Ecto neural progenitor cell (in vitro differentiated cells): ENCODE measurements around the gene PLAAT3.
"Not testable (repeated sequence)": the region's sequence is repeated elsewhere in the genome, so short reads cannot be mapped to it uniquely, and the experiment has no call there.

Experiments
- DNase-seq: peaks from one replicate; pipeline ENCODE4 v3.0.0-alpha.2; 2018; ENCODE audit warnings: low spot score

Gene PLAAT3

DNA sequence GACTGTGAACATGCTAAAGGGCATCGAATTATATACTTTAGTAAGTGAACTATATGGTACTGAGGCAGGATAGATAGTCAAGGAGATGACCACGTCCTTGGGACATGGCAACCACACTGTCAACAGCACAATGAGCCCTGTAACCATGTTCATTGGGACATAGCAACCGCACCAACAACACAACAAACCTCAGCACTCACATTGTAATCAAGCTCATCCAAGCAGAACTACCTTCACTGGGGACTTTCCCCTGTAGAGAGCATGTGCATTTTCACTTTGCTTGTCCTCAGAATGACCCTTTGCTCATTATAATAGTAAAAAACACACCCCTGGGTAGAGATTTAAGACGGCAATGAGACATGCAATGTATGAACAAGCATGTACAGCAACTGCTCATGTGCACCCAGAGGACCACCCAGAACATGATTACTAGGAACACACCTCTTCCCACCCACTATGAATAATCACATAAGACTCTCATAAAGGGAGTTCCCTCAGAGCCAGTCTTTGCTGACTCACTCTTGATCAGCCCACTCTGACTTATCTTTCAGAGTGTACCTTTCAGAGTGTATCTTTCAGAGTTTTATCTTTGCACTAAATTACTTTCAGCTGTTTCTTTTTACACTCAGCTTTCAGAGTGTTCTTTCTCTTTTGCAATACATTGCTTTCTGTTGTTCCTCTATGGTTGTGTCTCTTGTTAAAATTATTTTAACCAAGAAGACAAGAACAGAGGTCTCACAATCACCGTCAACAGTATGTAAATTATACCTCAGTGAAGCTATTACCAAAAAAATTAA, 47.0 kb downstream of the PLAAT3 start:
- no peak for DNase-seq

DNA sequence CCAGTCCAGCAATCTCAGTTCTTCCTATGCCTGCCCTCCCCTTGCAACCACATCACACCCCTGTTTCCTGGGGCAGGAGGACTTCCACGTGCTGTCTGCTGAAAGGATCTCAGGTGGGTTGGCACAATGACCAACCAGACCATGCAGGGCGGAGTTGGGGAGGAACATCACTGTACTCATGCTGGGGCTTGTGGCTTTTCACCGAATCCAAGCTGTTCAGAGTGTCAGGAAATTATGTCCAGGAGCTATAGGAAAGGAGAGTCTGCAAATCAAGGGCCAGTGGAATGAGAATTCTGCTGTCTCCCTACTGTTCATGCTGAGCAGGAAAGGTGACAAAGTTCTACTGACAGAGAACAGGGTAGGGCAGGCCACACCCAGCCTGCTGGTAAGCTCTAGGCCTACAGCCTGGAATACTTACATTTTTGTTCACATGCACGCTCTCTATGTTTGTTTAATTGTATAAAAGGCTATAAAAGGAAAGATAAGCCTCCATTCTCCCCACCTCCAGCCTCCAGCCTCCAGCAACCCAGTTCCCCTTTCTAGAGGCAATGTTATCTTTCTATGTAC, 49.4 kb downstream of the PLAAT3 start:
- no peak for DNase-seq

DNA sequence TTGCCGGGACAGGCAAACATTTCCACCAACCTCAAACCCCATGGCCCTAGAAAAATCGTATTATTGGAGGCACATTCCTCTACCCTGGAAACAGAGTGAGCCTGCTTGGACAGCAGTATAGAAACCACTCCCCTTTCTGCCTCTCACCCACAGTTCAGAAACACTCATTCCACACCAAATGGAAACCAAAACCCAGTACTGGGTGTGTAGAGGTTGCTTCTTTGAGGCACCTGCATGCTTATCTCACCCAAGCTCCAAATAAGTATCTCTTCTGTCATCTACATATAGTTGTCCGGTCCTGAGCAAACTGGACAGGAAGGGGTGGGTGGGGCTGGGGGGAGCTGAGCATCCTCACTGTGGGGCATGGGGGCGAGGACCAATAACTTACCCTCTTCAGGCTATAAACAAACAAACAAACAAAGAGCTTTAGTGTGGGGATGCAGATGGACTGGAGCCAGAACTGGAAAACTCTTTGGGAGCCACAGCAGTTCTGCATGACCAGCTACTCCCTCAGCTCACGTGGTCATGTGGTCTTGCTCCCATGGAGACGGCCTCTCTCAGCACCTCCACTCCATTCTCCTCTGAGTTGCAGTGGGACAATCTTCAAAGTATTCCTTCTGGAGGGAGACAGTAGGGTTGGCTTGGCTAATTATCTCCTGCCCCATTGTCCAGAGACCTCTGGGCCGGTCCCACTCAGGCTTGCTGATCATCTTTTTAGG, 50.0 kb downstream of the PLAAT3 start:
- no peak for DNase-seq

DNA sequence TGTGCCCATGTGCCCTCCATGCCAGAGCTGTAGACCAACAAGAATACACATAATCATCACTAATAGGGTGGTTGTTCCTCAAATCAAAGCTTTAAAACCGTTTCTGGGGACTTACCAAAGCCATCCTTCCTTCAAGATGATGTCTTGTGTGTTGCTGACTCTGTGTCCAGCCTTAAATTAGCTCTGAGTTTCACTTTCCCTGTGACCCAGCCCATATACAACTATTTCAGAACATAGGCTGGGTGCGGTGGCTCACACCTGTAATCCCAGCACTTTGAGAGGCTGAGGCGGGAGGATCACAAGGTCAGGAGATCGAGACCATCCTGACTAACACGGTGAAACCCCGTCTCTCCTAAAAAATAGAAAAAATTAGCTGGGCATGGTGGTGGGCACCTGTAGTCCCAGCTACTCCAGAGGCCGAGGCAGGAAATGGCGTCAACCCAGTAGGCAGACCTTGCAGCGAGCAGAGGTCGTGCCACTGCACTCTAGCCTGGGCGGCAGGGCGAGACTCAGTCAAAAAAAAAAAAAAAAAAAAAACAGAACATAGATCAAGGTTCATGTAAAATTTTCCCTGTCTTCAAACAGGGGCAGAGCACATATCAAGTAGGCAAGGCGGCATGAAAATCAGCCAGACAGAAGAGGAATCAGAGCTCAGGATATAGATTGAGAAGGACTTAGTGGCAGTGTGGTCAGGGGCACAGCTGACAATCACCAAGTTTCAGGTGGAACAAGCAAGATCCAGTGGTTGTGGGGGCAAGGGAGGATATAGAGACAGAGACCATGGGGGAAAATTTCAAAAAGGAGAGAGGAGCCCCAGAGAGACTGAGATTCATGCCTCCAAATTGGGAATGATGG, 50.8 kb downstream of the PLAAT3 start, which contains the start of gene PLAAT2:
TSS of gene PLAAT2 (minus strand) at position 179 of the 855 bp plus-strand sequence. CDS start at position 124, 55 bp downstream.
- no peak for DNase-seq

DNA sequence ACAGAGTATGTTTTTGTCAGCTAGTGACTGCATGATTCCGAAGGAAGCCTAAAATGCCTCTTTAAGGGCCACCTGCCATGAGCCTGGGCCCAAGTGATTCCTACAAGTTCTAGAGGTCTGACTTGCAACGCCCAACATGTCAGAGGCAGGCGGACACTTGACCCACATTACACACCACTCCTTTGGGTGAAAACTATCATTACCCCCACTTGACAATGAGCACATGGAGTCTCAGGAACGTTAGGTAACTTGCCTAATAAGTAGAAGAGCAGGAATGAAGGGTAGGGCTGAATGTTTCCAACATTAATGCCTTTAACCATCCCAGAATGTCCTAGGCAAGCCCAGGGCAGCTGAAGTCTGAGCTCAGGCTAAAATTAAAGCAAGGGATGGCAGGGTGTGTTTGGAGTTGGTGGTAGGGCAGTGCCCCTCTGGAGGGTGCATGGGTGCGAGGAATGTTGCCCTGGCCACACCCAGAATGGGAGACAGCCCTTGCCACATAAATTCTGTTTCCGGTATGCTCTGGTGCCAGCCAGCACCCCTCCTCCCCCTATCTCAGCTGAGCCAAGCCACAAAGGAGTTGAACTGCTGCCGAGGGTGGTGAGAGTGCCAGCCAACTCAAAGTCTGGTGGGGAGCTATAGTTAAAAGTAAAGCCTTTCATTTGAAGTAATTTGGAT, 53.6 kb downstream of the PLAAT3 start:
- no peak for DNase-seq

DNA sequence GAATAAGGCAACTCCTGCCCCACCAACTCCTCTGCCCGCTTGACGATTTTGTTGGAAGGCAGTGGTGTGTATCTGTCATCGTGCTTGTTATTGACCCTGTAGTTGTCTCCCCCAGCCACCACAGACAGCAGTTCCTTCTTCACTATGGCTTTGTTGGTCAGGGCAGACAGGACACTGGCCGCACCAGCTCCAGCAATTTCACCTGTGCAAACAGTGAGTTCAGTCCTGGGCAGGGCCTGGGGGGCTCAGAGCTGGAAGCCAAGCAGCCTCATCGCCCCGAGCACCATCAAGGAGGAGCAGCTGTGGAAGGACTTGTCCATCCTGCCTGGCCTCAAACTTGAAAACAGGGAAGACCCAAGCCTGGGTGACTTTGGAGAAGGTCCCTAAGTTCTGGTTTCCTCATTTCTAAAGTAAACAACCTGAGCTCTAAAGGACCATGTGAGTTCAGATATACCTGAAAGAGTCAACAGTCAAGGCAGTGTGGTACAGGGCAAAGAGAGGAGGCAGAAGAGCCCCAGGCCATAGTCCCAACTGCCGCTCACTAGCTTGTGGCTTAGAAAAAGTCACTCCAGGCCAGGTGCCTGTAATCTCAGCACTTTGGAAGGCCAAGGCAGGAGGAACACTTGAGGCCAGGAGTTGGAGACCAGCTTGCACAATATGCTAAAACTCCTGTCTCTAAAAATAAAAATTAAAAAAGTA, 55.6 kb downstream of the PLAAT3 start:
- no peak for DNase-seq

DNA sequence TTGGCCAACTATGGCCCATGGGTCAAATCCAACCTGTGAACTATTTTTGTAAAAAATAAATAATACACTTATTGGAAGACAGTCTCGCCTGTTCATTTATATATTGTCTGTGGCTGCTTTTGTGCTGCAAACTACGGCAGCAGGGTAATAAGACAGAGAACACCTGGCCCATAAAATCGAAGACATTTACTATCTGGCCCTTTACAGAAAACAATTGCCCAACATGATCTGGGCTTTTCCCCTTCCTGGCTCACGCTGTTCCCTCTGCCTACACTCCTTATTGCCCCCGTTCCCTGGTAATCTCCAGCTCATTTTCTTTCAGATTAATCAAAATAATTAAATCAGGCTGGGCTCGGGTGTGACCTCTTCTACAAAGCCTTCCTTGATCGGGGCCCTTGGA, 56.7 kb downstream of the PLAAT3 start:
- DNase-seq, result no peak

DNA sequence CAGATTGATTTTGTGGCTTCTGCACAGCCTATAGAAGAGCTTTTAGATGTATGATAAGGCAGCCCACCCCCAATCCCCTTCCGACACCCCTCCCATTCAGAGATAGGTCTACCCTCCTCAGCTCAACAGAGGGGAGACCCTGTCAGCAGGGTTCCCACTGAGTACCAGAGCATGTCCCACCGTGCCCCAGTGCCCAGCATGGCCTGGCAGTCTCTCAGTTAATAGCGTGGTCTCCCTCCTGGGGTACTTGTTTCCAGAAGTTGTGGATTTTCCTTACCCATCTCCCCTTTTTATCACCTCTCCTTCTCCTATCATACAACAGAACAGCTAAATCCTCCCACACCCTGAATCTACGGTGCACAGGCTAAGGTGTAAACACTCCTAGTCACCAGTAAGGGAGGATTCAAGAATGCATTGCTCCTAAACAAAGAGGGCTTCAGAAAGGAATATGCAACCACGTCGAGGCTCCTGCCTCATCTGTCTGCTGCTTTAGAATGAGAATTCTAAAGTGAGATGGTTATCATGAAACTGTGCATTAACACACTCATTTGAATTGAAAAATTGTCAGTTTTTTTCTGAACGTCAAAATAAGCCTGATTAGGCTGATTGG, 57.7 kb downstream of the PLAAT3 start:
- DNase-seq, result no peak

DNA sequence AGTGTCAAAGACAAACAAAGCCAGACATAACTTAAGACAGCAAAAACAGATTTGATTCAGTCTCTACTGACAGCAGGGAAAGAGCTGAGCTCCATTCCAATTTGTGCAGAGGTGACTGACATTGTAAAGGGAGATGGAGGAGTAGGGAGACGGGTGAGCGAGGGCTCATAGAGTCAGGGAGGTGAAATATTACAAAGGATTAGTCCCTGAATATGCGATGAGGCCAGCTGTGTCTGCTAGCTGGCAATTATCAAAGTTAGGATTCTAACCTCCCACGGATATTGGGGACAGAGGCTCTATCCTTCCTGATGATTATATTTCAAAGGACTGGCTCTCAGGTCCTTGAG, 59.4 kb downstream of the PLAAT3 start:
- DNase-seq, result no peak

DNA sequence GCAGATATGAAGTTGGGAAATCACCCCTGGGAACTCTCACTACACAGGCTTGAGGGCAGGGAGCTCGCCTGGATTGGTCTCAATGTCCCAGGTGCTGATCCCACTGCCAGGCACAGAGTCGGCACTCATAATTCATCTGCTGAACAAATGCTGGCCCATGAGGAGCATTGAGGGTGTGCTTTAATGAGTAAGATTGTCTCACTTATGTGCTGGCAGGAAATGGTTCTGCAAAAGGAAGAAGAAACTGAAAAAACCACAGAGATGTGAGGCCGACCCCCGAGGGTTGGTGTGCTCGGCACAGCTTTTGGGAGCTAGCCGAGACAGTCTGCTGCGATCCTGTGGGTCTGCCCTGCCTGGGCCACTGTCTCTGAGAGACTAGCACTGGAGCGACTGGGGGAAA, 60.5 kb downstream of the PLAAT3 start:
- DNase-seq, result no peak

DNA sequence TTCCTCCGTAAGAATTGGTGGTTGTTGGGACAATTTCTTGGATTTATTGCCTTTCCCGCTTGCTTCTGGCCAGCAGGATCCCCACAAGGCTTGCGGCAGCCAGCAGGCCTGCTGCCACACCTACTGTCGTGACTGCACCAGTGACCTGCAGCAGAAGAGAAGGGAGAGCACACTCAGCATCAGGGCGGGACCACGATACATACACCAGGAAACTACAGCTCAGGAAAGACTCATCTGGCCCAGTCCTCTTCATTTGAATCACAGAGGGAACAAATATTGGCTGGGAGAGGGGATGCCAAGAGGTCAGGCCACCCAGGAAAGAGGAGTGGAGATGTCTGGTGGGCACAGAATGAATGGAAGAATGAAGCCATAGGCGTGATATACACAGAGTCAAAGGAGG, 61.3 kb downstream of the PLAAT3 start:
- no peak for DNase-seq

DNA sequence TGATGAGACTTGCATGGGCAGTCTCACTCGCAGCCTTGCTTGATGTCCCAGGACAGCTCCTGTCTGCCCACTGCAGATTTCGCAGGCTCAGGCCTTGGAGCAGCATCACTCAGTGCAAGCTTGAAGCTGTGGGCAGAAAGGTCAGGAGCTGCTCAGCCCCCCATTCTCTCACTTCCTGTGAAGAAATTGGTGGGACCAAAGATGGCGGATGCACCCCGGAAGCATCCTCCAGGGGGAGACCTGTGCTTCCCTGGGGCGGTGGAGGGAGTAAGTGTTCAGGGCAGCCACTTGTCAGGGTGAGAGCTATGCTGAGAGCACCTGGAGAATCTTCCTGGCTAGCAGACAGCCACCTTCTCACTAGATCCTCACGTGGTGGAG, 62.4 kb downstream of the PLAAT3 start:
- peak; percentile 15 for DNase-seq

DNA sequence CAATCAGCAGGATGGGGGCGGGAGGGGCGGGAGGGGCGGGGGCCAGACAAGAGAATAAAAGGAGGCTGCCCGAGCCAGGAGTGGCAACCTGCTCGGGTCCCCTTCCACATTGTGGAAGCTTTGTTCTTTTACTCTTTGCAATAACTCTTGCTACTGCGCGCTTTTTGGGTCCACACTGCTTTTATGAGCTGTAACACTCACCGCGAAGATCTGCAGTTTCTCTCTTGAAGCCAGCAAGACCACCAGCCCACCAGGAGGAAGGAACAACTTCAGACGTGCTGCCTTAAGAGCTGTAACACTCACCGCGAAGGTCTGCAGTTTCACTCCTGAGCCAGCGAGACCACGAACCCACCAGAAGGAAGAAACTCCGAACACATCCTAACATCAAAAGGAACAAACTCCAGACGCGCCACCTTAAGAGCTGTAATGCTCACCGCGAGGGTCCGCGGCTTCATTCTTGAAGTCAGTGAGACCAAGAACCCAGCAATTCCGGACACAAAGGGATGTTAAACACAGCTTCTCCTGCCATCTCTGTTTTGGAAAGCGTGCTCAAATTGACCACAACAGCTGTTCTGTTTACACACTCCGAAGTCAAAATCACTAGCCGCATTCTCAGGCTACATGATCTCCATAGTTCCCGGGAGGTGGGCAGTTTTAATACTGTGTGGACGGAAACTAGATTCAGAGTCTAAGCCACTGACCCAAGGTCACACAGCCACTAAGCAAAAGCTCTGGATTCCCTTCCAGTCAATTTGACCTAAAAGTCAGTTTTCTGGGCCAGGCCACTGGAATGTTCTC, 62.9 kb downstream of the PLAAT3 start:
- DNase-seq, result no peak

DNA sequence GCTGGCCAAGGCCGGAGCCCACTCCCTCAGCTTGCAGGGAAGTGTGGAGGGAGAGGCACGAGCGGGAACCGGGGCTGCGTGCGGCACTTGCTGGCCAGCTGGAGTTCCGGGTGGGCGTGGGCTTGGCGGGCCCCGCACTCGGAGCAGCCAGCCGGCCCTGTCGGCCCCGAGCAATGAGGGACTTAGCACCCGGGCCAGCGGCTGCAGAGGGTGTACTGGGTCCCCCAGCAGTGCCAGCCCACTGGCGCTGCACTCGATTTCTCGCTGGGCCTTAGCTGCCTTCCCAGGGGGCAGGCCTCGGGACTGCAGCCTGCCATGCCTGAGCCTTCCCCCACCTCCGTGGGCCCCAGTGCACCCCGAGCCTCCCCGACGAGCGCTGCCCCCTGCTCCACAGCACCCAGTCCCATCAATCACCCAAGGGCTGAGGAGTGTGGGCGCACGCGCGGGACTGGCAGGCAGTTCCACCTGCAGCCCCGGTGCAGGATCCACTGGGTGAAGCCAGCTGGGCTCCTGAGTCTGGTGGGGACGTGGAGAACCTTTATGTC, 64.0 kb downstream of the PLAAT3 start:
- not testable (repeated sequence) for DNase-seq

DNA sequence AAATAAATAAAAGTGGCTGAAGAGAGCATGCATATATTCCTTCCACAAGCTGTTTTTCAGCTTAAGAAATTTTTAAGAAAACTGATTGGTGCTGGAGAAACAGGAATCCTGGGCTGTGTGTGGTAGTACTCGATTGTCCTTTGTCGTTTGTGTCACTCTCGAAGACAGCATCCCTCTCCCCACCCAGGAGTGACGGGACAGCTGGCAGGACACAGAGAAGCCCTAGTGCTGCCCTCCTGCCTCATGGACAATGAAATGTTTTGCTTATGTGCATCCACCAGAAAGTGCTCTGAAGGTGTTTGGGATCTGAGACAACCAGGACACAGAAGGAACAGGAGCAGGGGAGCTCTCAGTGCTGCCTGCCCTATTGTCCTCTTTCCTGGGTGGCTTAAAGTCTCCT, 64.8 kb downstream of the PLAAT3 start:
- DNase-seq, result no peak

DNA sequence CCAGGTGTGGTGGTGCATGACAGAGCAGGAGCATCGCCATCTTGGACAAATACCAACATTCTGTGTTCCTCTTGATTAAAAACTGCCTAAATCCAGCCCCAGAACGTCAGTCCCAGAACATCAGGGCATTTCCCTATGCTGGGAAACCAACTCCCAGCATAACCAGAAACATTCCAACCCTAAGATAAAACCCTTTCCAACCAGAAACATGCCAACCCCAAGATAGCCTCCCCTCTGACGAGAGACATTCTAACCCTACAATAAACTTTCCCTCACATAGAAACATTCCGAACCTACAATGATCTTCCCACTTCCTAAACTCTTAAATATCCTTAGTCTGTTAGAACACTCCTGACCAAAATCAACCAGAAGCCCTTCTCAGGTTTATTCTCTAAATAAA, 66.1 kb downstream of the PLAAT3 start:
- no peak for DNase-seq

DNA sequence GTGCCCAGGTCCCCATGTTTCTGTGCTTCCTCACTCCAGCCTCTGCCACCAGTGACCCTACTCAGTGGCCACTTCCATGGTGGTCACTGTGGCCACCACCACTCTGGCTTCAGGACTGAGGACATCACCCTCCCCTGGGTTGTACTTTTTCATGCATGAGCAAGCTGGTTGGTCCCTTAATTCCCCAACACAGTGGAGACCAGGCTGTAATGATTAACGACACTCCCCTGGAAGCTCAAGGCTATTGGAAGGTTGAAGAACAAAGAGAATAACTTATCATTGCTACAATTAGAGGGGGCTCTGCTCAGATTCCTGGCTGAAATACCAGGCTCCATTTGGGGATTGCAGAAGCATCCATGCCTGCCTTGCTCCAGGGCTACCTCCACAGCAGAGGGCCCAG, 67.2 kb downstream of the PLAAT3 start:
- no peak for DNase-seq

DNA sequence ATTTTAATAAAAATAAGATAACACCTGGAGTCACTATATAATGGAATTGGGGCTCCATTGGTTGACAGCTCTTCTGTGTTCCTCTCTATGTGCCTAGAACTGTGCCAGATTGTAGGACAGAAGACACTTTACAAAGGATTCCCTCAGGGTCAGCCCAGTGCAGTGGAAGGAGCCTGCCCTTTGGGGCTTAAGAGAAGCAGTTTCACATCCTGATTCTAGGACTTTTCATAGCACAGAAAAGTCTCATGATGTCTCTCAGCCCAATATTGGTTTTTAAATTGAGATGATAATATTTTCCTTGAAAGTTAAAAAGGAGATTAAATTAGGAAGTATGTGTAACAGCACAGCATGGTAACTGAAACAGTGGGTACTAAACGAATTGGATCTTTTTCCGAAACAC, 70.5 kb downstream of the PLAAT3 start:
- no peak for DNase-seq

DNA sequence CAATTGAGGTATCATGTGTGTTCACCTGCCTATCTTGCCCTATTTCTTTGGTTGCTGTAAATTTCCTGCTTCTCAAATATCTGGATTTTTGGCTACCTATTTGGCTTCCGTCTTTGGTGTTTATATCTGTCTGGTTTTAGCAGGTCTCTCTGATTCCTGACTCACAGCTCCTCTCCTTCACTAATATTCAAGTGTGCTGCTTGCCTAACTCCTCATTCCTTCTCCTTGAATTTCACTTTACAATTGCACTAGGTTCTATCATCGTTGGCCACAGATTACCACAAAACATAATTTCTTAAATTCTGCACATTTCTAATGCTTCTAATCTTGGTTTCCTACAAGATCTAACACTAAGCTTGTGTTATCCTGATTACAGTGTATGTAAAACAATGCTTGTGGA, 71.7 kb downstream of the PLAAT3 start:
- DNase-seq, result not testable (repeated sequence)
